ENCODE data around the gene PRKD2. TPM values are rescaled to one million over a fixed set of nuclear protein-coding genes. Genes with fewer than 3 reads are reported as not detected.
"Not testable (repeated sequence)": the region's sequence is repeated elsewhere in the genome, so short reads cannot be mapped to it uniquely, and the experiment has no call there.

Gene PRKD2
- total RNA-seq, 1 donor from 2014 or later = 63.6 TPM

DNA sequence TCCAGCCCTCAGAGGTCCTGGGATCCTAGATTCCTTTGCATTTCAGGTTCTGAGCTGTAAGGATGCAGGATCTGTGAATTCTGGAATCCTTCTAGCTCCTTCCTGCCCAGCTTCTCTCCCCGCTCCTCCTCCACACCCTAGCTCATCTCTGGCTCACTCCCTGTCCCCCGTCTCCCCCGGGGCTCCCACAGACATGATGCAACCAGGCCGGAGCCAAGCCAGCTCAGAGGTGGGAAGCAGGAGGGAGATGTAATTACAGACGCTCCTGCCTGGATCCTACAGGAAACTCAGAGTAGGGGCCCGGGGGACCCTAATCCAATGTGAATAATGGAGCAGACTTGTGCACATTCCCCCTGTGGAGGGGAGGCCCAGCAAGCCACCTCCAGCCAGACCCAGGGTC is 85.4 kb downstream of the PRKD2 start:
- TF ChIP-seq, protein P1, sequence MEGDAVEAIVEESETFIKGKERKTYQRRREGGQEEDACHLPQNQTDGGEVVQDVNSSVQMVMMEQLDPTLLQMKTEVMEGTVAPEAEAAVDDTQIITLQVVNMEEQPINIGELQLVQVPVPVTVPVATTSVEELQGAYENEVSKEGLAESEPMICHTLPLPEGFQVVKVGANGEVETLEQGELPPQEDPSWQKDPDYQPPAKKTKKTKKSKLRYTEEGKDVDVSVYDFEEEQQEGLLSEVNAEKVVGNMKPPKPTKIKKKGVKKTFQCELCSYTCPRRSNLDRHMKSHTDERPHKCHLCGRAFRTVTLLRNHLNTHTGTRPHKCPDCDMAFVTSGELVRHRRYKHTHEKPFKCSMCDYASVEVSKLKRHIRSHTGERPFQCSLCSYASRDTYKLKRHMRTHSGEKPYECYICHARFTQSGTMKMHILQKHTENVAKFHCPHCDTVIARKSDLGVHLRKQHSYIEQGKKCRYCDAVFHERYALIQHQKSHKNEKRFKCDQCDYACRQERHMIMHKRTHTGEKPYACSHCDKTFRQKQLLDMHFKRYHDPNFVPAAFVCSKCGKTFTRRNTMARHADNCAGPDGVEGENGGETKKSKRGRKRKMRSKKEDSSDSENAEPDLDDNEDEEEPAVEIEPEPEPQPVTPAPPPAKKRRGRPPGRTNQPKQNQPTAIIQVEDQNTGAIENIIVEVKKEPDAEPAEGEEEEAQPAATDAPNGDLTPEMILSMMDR (IDR thresholded peaks at IDR 0.05; ENCODE audit: insufficient read depth, low read length, poor library complexity, severe bottlenecking) = no peak
- Histone ChIP-seq H3K27me3 (ENCODE audit: control insufficient read depth, insufficient read depth, low read length) (peaks cover 46% of the 10 kb centered on the region), H3K4me3 (ENCODE audit: low read depth, low read length) (no peak overlapping the region), H3K36me3 (ENCODE audit: control insufficient read depth, insufficient read depth, low read length) (no peaks in the 10 kb centered on the region)
- DNase-seq (ENCODE audit: low read depth) = no peak

GRCh38 chr19:46630586-46631205 is 86.2 kb downstream of the PRKD2 start:
- TF ChIP-seq, protein P1 (IDR thresholded peaks at IDR 0.05; ENCODE audit: insufficient read depth, low read length, poor library complexity, severe bottlenecking) = no peak
- no peak for DNase-seq (ENCODE audit: low read depth)
- Histone ChIP-seq H3K27me3 (ENCODE audit: control insufficient read depth, insufficient read depth, low read length) (peaks cover 38% of the 10 kb centered on the region), H3K4me3 (ENCODE audit: low read depth, low read length) (no peak overlapping the region), H3K36me3 (ENCODE audit: control insufficient read depth, insufficient read depth, low read length) (no peaks in the 10 kb centered on the region)

GRCh38 chr19:46629546-46630025 is 87.3 kb downstream of the PRKD2 start:
- no peaks in the 10 kb centered on the region for H3K36me3 ChIP-seq (ENCODE audit: control insufficient read depth, insufficient read depth, low read length)
- DNase-seq (ENCODE audit: low read depth) = no peak
- peaks cover 30% of the 10 kb centered on the region for H3K27me3 ChIP-seq (ENCODE audit: control insufficient read depth, insufficient read depth, low read length)
- H3K4me3 ChIP-seq (ENCODE audit: low read depth, low read length) = no peak overlapping the region
- TF ChIP-seq, protein P1 (IDR thresholded peaks at IDR 0.05; ENCODE audit: insufficient read depth, low read length, poor library complexity, severe bottlenecking) = no peak

DNA sequence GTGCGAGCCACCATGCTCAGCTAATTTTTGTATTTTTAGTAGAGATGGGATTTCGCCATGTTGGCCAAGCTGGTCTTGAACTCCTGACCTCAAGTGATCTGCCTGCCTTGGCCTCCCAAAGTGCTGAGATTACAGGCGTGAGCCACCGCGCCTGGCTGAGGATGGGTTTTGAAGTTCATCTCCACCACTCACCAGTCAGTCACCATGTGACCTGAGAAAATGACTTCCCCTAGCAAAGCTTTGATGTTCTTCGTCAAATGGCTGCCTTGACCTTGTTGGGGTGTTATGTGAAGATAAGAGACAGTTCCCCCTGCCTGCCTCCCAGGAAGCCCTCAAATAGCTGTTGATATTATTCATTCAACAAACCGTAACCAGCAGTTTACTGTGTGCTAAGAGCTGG is 87.9 kb downstream of the PRKD2 start:
- not testable (repeated sequence) for DNase-seq (ENCODE audit: low read depth); H3K4me3 ChIP-seq (ENCODE audit: low read depth, low read length); H3K36me3 ChIP-seq (ENCODE audit: control insufficient read depth, insufficient read depth, low read length)
- H3K27me3 ChIP-seq (ENCODE audit: control insufficient read depth, insufficient read depth, low read length) = peaks cover 26% of the 10 kb centered on the region

GRCh38 chr19:46626446-46626845 is 90.5 kb downstream of the PRKD2 start:
- DNase-seq (ENCODE audit: low read depth) = no peak
- TF ChIP-seq, protein P1 (IDR thresholded peaks at IDR 0.05; ENCODE audit: insufficient read depth, low read length, poor library complexity, severe bottlenecking) = no peak
- Histone ChIP-seq H3K36me3 (ENCODE audit: control insufficient read depth, insufficient read depth, low read length) (no peaks in the 10 kb centered on the region), H3K4me3 (ENCODE audit: low read depth, low read length) (no peak overlapping the region), H3K27me3 (ENCODE audit: control insufficient read depth, insufficient read depth, low read length) (peaks cover 13% of the 10 kb centered on the region)

GRCh38 chr19:46625731-46626130 is 91.2 kb downstream of the PRKD2 start:
- no peaks in the 10 kb centered on the region for H3K36me3 ChIP-seq (ENCODE audit: control insufficient read depth, insufficient read depth, low read length)
- no peak for DNase-seq (ENCODE audit: low read depth)
- H3K4me3 ChIP-seq (ENCODE audit: low read depth, low read length) = no peak overlapping the region
- H3K27me3 ChIP-seq (ENCODE audit: control insufficient read depth, insufficient read depth, low read length) = peaks cover 12% of the 10 kb centered on the region
- TF ChIP-seq, protein P1 (IDR thresholded peaks at IDR 0.05; ENCODE audit: insufficient read depth, low read length, poor library complexity, severe bottlenecking) = no peak

All from kidney epithelial cell (primary cell).